Measurements from ENCODE around the gene C22orf42.
"Not testable (repeated sequence)": the region's sequence is repeated elsewhere in the genome, so short reads cannot be mapped to it uniquely, and the experiment has no call there.

The C22orf42 gene

GRCh38 chr22:32199341-32199740 is 40.2 kb upstream of the C22orf42 start:
- H3K4me3 ChIP-seq (ENCODE audit: low read length), result no peak overlapping the region
- DNase-seq (ENCODE audit: low read depth), result no peak
- no peak for TF ChIP-seq CTCF (conservative IDR thresholded peaks at IDR 0.05; ENCODE audit: low read length)

GRCh38 chr22:32197553-32198226 is 38.6 kb upstream of the C22orf42 start:
- DNase-seq (ENCODE audit: low read depth); H3K4me3 ChIP-seq (ENCODE audit: low read length): not testable (repeated sequence)

GRCh38 chr22:32195900-32196299 is 36.8 kb upstream of the C22orf42 start:
- DNase-seq (ENCODE audit: low read depth); H3K4me3 ChIP-seq (ENCODE audit: low read length): not testable (repeated sequence)

- not testable (repeated sequence) for H3K4me3 ChIP-seq (ENCODE audit: low read length); DNase-seq (ENCODE audit: low read depth)
Observed at GRCh38 chr22:32193346-32193745, 34.2 kb upstream of the C22orf42 start.

- not testable (repeated sequence) for H3K4me3 ChIP-seq (ENCODE audit: low read length); DNase-seq (ENCODE audit: low read depth)
Observed at GRCh38 chr22:32191021-32191420, 31.9 kb upstream of the C22orf42 start.

GRCh38 chr22:32185821-32186220 is 26.7 kb upstream of the C22orf42 start:
- H3K4me3 ChIP-seq (ENCODE audit: low read length), result no peak overlapping the region
- no peak for DNase-seq (ENCODE audit: low read depth)
- TF ChIP-seq CTCF (conservative IDR thresholded peaks at IDR 0.05; ENCODE audit: low read length), result no peak

- no peak overlapping the region for H3K4me3 ChIP-seq (ENCODE audit: low read length)
- DNase-seq (ENCODE audit: low read depth), result no peak
- TF ChIP-seq CTCF (conservative IDR thresholded peaks at IDR 0.05; ENCODE audit: low read length), result no peak
Observed at GRCh38 chr22:32183625-32184024, 24.5 kb upstream of the C22orf42 start.

GRCh38 chr22:32181043-32181442 is 21.9 kb upstream of the C22orf42 start:
- H3K4me3 ChIP-seq (ENCODE audit: low read length), result no peak overlapping the region
- no peak for TF ChIP-seq CTCF (conservative IDR thresholded peaks at IDR 0.05; ENCODE audit: low read length)
- DNase-seq (ENCODE audit: low read depth), result no peak

GRCh38 chr22:32177221-32177765 is 18.2 kb upstream of the C22orf42 start:
- no peak for DNase-seq (ENCODE audit: low read depth)
- no peak for TF ChIP-seq CTCF (conservative IDR thresholded peaks at IDR 0.05; ENCODE audit: low read length)
- no peak overlapping the region for H3K4me3 ChIP-seq (ENCODE audit: low read length)

Measured in AG10803 (cell line).